Keratinocyte (primary cell): Measurements from ENCODE around the gene ALDH4A1.
"Not testable (repeated sequence)": the region's sequence is repeated elsewhere in the genome, so short reads cannot be mapped to it uniquely, and the experiment has no call there.

Experiments used
- EZH2 ChIP-seq: IDR thresholded peaks from one replicate; pipeline ENCODE4 v1.6.1; 2012; ENCODE audit warnings: inconsistent platforms, mild to moderate bottlenecking, low read length, moderate library complexity
- TF ChIP-seq, protein P1 (sequence below), 3 experiments: IDR thresholded peaks in 1 of 3; conservative IDR thresholded peaks in 1 of 3; optimal IDR thresholded peaks in 1 of 3; 2 replicates in 2 of 3; 3 replicates in 1 of 3; pipeline versions ENCODE3 to v1.5.1; 2011; ENCODE audit warnings: low read length in 3 of 3, mild to moderate bottlenecking in 3 of 3, moderate library complexity in 2 of 3, control low read depth in 1 of 3, inconsistent platforms in 1 of 3; ENCODE audit not compliant: insufficient read depth in 2 of 3; ENCODE audit errors: extremely low read depth in 1 of 3

DNA sequence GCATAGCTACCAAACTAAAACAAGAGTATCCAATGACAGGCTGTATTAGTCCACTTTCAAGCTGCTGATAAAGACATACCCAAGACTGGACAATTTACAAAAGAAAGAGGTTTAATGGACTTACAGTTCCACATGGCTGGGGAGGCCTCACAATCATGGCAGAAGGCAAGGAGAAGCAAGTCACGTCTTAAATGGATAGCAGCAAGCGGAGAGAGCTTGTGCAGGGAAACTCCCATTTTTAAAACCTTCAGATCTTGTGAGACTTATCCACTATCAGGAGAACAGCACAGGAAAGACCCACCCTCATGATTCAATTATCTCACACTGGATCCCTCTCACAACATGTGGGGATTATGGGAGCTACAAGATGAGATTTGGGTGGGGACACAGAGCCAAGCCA is 54.6 kb downstream of the ALDH4A1 start:
- TF ChIP-seq, protein P1, sequence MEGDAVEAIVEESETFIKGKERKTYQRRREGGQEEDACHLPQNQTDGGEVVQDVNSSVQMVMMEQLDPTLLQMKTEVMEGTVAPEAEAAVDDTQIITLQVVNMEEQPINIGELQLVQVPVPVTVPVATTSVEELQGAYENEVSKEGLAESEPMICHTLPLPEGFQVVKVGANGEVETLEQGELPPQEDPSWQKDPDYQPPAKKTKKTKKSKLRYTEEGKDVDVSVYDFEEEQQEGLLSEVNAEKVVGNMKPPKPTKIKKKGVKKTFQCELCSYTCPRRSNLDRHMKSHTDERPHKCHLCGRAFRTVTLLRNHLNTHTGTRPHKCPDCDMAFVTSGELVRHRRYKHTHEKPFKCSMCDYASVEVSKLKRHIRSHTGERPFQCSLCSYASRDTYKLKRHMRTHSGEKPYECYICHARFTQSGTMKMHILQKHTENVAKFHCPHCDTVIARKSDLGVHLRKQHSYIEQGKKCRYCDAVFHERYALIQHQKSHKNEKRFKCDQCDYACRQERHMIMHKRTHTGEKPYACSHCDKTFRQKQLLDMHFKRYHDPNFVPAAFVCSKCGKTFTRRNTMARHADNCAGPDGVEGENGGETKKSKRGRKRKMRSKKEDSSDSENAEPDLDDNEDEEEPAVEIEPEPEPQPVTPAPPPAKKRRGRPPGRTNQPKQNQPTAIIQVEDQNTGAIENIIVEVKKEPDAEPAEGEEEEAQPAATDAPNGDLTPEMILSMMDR (optimal IDR thresholded peaks at IDR 0.05 in 1 of 3, IDR thresholded peaks at IDR 0.05 in 1 of 3, conservative IDR thresholded peaks at IDR 0.05 in 1 of 3; ENCODE audit: extremely low read depth in 1 of 3, insufficient read depth in 2 of 3, low read length in 3 of 3) = not testable (repeated sequence)
- not testable (repeated sequence) for TF ChIP-seq EZH2
